WERI-Rb-1 (cell line): Measurements from ENCODE around the gene RAB26.

Experiments
- DNase-seq: peaks from one replicate; pipeline ENCODE4 v3.0.0-alpha.2; 2020
- H3K27ac ChIP-seq: fragments of 250-450 bp; sonication (Bioruptor Pico); 2 replicates; pipeline ENCODE4 v1.5.1; 2020; ENCODE audit warnings: mild to moderate bottlenecking, moderate library complexity
- H3K27me3 ChIP-seq: fragments of 250-450 bp; sonication (Bioruptor Pico); 2 replicates; pipeline ENCODE4 v1.5.1; 2021; ENCODE audit warnings: mild to moderate bottlenecking, low read depth, moderate library complexity; ENCODE audit not compliant: insufficient read depth, severe bottlenecking
- H3K36me3 ChIP-seq: fragments of 250-450 bp; sonication (Bioruptor Pico); 2 replicates; pipeline ENCODE4 v1.5.1; 2020; ENCODE audit warnings: mild to moderate bottlenecking, moderate library complexity
- H3K4me3 ChIP-seq: 2 replicates; pipeline ENCODE4 v1.5.1; 2011; ENCODE audit warnings: low read depth, mild to moderate bottlenecking, control low read depth, low read length
- H3K9me3 ChIP-seq: fragments of 250-450 bp; sonication (Bioruptor Pico); 2 replicates; pipeline ENCODE4 v1.5.1; 2021; ENCODE audit warnings: mild to moderate bottlenecking, moderate library complexity; ENCODE audit not compliant: severe bottlenecking
- TF ChIP-seq, protein P1 (sequence below): IDR thresholded peaks from 2 replicates; pipeline ENCODE4 v1.5.1; 2011; ENCODE audit warnings: low read depth, mild to moderate bottlenecking, control low read depth, inconsistent platforms, low read length

The RAB26 gene

DNA sequence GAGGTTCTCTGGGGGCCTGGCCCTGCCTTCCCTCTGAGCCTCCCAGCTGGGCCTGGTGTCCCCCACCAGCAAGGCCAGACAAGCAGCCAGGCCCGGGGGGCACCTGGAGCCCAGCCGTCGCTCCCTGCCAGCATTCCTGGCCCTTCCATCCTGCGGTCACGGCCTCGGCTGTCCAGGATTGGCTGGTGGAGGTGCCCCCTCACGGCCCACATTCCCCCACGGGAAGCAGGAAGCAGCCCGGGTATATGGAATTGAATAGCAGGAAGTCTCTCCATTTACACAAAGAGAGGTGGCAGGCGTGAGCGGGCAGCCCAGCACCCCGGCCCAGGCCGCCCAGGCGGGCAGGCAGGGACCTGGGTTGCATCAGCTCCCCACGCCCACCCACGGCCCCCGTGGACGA, 21.7 kb downstream of the RAB26 start:
- no peak overlapping the region for H3K4me3 ChIP-seq
- no peak overlapping the region for H3K27ac ChIP-seq
- H3K27me3 ChIP-seq, result no peaks in the 10 kb centered on the region
- peaks cover 56% of the 10 kb centered on the region for H3K36me3 ChIP-seq
- TF ChIP-seq, protein P1, sequence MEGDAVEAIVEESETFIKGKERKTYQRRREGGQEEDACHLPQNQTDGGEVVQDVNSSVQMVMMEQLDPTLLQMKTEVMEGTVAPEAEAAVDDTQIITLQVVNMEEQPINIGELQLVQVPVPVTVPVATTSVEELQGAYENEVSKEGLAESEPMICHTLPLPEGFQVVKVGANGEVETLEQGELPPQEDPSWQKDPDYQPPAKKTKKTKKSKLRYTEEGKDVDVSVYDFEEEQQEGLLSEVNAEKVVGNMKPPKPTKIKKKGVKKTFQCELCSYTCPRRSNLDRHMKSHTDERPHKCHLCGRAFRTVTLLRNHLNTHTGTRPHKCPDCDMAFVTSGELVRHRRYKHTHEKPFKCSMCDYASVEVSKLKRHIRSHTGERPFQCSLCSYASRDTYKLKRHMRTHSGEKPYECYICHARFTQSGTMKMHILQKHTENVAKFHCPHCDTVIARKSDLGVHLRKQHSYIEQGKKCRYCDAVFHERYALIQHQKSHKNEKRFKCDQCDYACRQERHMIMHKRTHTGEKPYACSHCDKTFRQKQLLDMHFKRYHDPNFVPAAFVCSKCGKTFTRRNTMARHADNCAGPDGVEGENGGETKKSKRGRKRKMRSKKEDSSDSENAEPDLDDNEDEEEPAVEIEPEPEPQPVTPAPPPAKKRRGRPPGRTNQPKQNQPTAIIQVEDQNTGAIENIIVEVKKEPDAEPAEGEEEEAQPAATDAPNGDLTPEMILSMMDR, result no peak
- DNase-seq, result no peak
- no peaks in the 10 kb centered on the region for H3K9me3 ChIP-seq

DNA sequence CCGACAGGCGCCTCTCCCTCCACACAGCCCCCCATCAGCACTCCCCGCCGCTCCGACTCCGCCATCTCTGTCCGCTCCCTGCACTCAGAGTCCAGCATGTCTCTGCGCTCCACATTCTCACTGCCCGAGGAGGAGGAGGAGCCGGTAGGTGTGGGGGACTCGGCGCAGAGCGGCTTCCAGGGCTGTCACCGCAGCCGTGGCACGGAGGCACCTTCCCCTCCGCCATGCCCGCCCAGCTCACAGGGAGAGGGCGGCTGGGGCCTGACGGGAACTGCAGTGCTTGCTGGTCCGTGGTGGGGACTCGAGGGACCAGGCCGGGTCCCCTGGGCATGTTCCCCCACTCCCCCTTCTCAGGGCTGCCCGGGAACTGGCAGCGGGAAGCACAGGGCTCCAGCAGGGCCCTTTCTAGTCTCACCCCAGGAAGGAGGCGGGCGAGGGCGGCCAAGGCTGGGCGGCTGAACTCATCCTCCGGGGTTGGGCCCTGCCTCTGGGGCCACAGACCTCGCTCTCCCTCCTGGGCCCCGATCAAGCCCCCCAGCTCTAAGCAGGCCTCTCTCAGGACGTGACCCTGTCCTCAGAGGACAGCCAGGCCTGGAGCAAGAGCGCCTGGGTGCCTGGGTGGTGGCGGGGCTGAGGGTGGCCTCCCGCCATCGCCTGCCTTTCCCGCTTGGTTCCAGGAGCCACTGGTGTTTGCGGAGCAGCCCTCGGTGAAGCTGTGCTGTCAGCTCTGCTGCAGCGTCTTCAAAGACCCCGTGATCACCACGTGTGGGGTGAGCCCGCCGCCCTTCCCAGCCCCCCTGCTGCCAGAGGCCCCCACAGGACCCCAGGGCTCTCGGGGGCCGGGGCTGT, 22.4 kb downstream of the RAB26 start:
- Histone ChIP-seq H3K9me3 (no peaks in the 10 kb centered on the region), H3K27me3 (no peaks in the 10 kb centered on the region), H3K27ac (no peak overlapping the region), H3K36me3 (peaks cover 62% of the 10 kb centered on the region), H3K4me3 (no peak overlapping the region)
- TF ChIP-seq, protein P1, result no peak
- no peak for DNase-seq

DNA sequence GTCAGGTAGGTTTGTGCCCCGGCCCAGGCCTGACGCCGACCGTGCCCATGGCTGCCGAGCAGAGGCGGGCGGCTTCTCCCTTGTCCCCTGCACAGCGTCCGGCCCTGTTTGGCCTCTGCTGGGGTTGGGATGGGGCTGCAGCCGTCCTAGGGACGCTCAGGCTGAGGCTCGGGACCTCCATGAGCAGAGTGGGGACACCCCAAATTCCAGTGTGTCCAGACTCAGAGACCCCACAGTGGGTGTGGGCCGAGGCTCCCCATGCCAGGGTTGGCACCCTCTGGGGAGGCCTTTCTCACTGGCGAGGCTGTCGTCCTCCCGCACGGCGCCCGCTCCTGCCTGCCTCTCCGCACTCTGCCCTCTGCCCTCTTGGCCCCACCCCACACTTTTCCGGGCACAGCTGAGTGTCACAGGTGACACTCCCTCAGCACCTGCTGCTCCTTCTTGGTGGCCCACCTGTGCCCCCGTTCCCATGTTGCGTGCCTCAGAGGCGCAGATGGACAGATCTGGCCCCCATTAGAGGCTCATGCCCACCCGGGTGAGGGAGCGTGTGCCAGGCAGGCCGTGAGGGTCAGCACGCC, 23.3 kb downstream of the RAB26 start:
- Histone ChIP-seq H3K27ac (no peak overlapping the region), H3K4me3 (no peak overlapping the region), H3K27me3 (no peaks in the 10 kb centered on the region), H3K36me3 (peaks cover 60% of the 10 kb centered on the region), H3K9me3 (no peaks in the 10 kb centered on the region)
- TF ChIP-seq, protein P1, result no peak
- no peak for DNase-seq

DNA sequence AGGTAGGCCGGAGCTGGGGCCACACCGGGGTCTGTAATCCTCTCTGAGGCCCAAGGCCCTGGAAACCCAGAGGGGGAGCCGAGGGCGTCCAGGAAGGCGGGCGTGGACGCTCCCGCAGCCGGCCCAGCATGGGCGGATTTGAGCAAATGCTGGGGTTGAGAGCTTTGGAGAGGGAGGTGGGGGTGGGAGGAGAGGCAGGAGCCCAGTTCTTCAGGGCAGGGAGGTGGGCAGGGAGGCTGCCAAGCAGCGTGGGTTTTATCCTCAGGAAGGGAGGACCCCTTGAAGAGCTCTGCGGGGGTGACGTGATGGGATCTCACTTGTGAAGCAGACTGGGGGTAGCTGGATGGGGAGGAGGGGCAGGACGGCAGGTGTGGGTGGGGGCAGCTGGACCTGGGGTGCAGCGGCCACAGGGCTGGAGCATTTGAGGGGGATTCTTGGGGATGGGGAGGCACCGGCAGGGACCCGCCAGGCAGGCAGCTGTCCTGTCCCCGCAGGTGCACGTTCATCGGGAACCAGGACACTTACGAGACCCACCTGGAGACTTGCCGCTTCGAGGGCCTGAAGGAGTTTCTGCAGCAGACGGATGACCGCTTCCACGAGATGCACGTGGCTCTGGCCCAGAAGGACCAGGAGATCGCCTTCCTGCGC, 24.4 kb downstream of the RAB26 start:
- Histone ChIP-seq H3K9me3 (no peaks in the 10 kb centered on the region), H3K27me3 (no peaks in the 10 kb centered on the region), H3K4me3 (no peak overlapping the region), H3K36me3 (peaks cover 61% of the 10 kb centered on the region), H3K27ac (no peak overlapping the region)
- no peak for DNase-seq
- TF ChIP-seq, protein P1, result no peak

DNA sequence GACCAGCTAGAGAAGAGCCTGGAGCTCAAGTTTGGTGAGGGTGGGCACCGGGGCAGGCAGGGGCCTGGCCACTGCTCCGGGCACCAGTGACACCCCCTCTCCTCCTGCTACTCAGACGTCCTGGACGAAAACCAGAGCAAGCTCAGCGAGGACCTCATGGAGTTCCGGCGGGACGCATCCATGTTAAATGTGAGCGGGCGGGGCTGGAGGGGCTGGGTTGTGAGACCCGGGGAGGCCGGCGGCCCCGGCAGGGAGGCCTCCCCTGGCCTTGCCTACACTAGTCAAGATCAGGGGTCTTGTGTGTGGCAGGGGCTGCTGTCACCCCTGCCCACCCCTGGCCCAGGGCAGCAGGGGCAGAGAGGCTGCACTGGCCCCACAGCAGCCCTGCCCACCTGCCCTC, 24.9 kb downstream of the RAB26 start:
- TF ChIP-seq, protein P1, result no peak
- Histone ChIP-seq H3K4me3 (no peak overlapping the region), H3K36me3 (peaks cover 61% of the 10 kb centered on the region), H3K9me3 (no peaks in the 10 kb centered on the region), H3K27ac (no peak overlapping the region), H3K27me3 (no peaks in the 10 kb centered on the region)
- no peak for DNase-seq
